Ascending aorta (tissue), 2 donors: ENCODE measurements around the gene FAM163A. TPM values are rescaled to one million over a fixed set of nuclear protein-coding genes. Genes with fewer than 3 reads are reported as not detected.

Source experiments
- DNase-seq, 2 donors: peaks; one replicate each; pipeline ENCODE4 v3.0.0-alpha.2; 2019; ENCODE audit warnings: low spot score in 2 of 2
- H3K27ac ChIP-seq, 2 donors: fragments of 200-600 bp; sonication (generic); one replicate each; pipeline ENCODE4 v1.5.1; 2016 to 2017; ENCODE audit warnings: mild to moderate bottlenecking in 1 of 2
- H3K27me3 ChIP-seq: fragments of 200-600 bp; sonication (generic); one replicate; pipeline ENCODE4 v1.5.1; 2017
- H3K36me3 ChIP-seq, 2 donors: fragments of 200-600 bp; sonication (generic); one replicate each; pipeline ENCODE4 v1.5.1; 2016
- H3K4me1 ChIP-seq, 2 donors: fragments of 200-600 bp; sonication (generic); one replicate each; pipeline ENCODE4 v1.5.1; 2016 to 2017; ENCODE audit warnings: mild to moderate bottlenecking in 1 of 2
- H3K4me3 ChIP-seq, 2 donors: fragments of 200-600 bp; sonication (generic); one replicate each; pipeline ENCODE4 v1.5.1; 2016 to 2017; ENCODE audit warnings: mild to moderate bottlenecking in 1 of 2
- H3K9me3 ChIP-seq, 2 donors: fragments of 200-600 bp; sonication (generic); one replicate each; pipeline ENCODE4 v1.5.1; 2016
- CTCF ChIP-seq, 3 experiments: fragments of 200-600 bp in 2 of 3; fragments of 450-650 bp in 1 of 3; sonication (generic) in 2 of 3; IDR thresholded peaks; one replicate each; pipeline ENCODE4 v1.5.1; 2016 to 2019; ENCODE audit warnings: antibody characterized with exemption in 3 of 3, mild to moderate bottlenecking in 1 of 3, moderate library complexity in 1 of 3
- intact Hi-C: fragments of 100-400 bp; cut with DNase I; formaldehyde crosslinking; loops from one replicate; pipeline ENCODE4 v1.15.1; 2023
- total RNA-seq: library from RNA; depleted of rRNA; stranded (reverse); fragments of >200 nt; gene quantifications from one replicate; pipeline ENCODE4 v1.1.0, GENCODE V29; 2016

Gene FAM163A
- total RNA-seq, 1 donor from 2014 or later, result not detected

DNA sequence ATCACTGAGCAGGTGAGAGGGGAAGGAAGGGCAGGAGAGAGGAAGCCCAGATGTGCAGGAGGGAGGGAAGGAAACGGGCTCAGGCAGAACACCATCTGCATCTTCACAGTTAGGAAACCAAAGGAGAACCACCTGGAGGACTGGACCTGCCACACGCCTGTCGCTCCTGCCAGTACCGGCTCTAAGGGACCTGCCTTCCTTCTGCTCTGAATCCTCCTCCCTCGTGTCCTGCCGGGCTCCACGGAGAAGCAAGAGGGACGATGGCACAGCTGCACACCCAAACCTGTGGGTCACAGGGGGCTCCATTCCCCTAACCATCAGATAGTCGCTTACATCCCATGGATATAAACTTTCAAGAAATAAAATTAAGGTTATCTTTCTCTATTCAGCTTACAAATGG, 78.4 kb downstream of the FAM163A start:
- intact Hi-C loops, result no loop called here
- DNase-seq, result peak in 1 of 2 donors; percentile 28
- Histone ChIP-seq H3K4me3 (no peak overlapping the region), H3K9me3 (no peaks in the 10 kb centered on the region), H3K4me1 (no peaks in the 10 kb centered on the region), H3K27ac (no peak overlapping the region), H3K36me3 (no peaks in the 10 kb centered on the region), H3K27me3 (no peaks in the 10 kb centered on the region)
- no peak for TF ChIP-seq CTCF (IDR thresholded peaks at IDR 0.05)

DNA sequence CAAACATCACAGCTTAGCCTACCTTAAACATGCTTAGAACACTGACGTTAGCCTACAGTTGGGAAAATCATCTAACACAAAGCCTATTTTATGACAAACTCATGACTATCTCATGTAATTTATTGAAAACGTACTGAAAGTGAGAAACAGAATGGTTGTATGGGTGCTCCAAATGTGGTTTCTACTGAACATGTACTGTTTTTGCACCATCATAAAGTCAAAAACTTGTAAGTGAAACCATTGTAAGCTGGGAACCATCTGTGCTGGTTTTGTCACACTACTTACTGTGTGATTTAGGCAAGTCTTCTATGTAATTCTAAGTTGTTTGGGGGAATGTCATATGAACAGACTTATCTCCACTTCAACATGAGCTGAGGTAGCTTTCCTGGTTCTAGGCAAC, 79.0 kb downstream of the FAM163A start:
- H3K27ac ChIP-seq, result no peak overlapping the region
- intact Hi-C loops, result no loop called here
- no peak for TF ChIP-seq CTCF (IDR thresholded peaks at IDR 0.05)
- no peaks in the 10 kb centered on the region for H3K4me1 ChIP-seq
- H3K9me3 ChIP-seq, result no peaks in the 10 kb centered on the region
- H3K4me3 ChIP-seq, result no peak overlapping the region
- DNase-seq, result no peak
- H3K36me3 ChIP-seq, result no peaks in the 10 kb centered on the region
- H3K27me3 ChIP-seq, result no peaks in the 10 kb centered on the region

DNA sequence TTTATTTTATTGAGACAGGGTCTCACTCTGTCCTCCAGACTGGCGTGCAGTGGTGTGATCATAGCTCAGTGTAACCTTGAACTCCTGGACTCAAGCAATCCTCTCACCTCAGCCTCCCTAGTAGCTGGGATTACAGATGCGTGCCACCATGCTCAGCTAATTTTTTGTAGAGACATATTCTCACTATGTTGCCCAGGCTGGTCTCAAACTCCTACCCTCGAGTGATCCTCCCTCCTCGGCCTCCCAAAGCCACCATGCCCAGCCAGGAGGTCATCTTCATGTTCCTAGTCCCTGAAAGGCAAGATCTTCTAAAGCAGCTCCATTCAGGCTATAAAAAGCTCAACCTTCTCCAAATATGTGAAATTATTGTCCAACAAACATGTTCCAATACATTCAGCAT, 80.6 kb downstream of the FAM163A start:
- Histone ChIP-seq H3K4me1 (no peaks in the 10 kb centered on the region), H3K9me3 (no peaks in the 10 kb centered on the region), H3K4me3 (no peak overlapping the region), H3K27ac (no peak overlapping the region), H3K27me3 (no peaks in the 10 kb centered on the region), H3K36me3 (no peaks in the 10 kb centered on the region)
- no peak for TF ChIP-seq CTCF (IDR thresholded peaks at IDR 0.05)
- intact Hi-C loops, result no loop called here
- peak in 1 of 2 donors; percentile 50 for DNase-seq

DNA sequence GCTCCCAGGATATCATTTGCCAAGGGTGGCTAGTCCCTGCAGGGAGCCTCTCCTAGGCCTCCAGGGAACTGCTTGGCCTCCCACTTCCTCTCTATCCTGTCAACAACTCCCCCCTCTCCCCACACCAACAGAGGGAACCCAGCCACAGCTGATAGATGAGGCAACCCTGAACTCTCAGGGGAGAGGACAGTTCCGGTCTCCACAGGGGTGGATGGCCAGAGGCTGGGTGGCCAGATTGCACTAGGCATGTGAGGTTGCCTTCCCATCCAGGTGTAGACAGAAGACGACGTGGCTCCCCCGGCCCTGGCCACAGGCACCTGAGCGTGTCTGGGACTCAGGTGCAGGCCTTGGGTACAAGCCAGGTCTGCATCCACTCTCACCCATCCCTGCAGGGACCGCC, 81.2 kb downstream of the FAM163A start:
- intact Hi-C loops, result no loop called here
- H3K27ac ChIP-seq, result no peak overlapping the region
- H3K9me3 ChIP-seq, result no peaks in the 10 kb centered on the region
- H3K4me3 ChIP-seq, result no peak overlapping the region
- no peaks in the 10 kb centered on the region for H3K4me1 ChIP-seq
- no peaks in the 10 kb centered on the region for H3K27me3 ChIP-seq
- DNase-seq, result no peak
- no peak for TF ChIP-seq CTCF (IDR thresholded peaks at IDR 0.05)
- H3K36me3 ChIP-seq, result no peaks in the 10 kb centered on the region

GRCh38 chr1:179825206-179825605, 82.1 kb downstream of the FAM163A start:
- Histone ChIP-seq H3K36me3 (no peaks in the 10 kb centered on the region), H3K4me3 (no peak overlapping the region), H3K27ac (no peak overlapping the region), H3K27me3 (no peaks in the 10 kb centered on the region), H3K4me1 (no peaks in the 10 kb centered on the region), H3K9me3 (no peaks in the 10 kb centered on the region)
- no peak for DNase-seq
- no peak for TF ChIP-seq CTCF (IDR thresholded peaks at IDR 0.05)
- intact Hi-C loops, result no loop called here

- no peaks in the 10 kb centered on the region for H3K27me3 ChIP-seq
- no peaks in the 10 kb centered on the region for H3K36me3 ChIP-seq
- no peak overlapping the region for H3K27ac ChIP-seq
- intact Hi-C loops, result no loop called here
- H3K4me3 ChIP-seq, result no peak overlapping the region
- H3K4me1 ChIP-seq, result no peaks in the 10 kb centered on the region
- H3K9me3 ChIP-seq, result no peaks in the 10 kb centered on the region
- no peak for DNase-seq
- TF ChIP-seq CTCF (IDR thresholded peaks at IDR 0.05), result no peak
Measured at GRCh38 chr1:179825798-179826460, 82.8 kb downstream of the FAM163A start.
